GM18909 (cell line): ENCODE data around the gene GPR176.

ENCODE experiments used
- ATAC-seq: cut with Tn5 transposase; IDR thresholded peaks from one replicate; pipeline ENCODE4 v1.9.1; 2021; ENCODE audit warnings: mild to moderate bottlenecking; ENCODE audit not compliant: unreplicated experiment, poor library complexity

Gene GPR176

DNA sequence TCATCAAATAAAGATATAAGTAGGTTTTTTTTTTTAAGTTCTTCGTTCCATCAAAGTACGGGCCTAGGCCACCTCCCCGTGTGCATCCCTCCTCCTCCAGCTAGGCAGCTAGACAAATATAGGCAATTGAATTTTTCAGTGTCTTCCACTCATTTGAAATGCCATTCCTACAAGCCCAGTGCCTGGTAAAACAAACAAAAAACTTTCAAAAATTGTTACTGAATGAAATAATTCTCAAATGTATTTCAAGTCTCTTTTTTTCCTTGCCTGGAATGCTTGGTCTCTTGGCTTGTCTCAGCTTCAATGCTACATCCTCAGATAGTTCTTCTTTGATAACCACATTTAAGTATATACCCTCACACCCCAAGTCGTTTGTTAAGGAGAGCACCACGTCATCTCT, 17.6 kb upstream of the GPR176 start:
- no peak for ATAC-seq

DNA sequence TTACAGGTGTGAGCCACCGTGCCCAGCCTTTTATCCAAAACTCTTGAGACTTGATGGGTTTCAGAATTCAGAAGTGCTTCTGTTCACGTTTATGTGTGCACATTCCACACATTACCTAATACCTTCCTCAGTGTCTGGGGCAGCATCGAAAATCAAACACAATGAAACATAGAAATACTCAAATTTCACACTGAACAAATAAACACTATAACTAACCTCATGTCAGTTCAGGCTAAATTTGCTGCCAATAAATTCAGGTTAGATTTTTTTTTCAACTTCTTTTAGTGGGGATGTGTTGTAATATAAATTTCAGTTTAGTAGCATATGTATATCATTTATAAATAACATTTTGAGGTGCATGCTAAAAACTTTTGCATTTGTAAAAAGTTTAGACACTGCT, 16.6 kb upstream of the GPR176 start:
- no peak for ATAC-seq

DNA sequence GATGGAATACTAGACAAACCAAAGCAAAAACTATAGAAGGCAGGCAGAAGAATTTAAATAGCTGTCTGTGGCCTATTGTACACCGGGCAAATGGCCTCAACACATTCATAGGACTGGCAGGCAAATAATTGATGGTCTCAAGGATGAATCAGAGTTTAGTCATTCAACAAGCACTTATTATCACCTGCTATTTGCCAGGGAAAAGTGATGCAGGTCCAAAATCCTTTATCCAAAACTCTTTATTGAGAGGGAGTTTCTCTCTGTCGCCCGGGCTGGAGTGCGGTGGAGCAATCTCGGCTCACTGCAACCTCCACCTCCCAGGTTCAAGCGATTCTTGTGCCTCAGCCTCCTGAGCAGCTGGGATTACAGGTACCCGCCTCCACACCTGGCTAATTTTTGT, 16.1 kb upstream of the GPR176 start:
- no peak for ATAC-seq

DNA sequence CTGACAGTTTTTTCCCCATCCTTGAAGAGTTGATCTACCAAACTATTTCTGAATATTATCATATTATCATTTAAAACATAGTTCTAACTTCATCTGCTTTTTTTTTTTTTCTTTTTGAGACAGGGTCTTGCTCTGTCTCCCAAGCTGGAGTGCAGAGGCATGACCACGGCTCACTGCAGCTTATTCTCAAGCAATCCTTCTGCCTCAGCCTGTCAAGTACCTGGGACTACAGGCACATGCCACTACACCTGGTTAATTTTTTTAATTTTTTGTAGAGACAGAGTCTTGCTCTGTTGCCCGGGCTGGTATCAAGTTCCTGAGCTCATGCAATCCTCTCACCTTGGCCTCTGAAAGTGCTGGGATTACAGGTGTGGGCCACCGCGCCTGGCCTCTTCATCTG, 15.2 kb upstream of the GPR176 start:
- no peak for ATAC-seq

DNA sequence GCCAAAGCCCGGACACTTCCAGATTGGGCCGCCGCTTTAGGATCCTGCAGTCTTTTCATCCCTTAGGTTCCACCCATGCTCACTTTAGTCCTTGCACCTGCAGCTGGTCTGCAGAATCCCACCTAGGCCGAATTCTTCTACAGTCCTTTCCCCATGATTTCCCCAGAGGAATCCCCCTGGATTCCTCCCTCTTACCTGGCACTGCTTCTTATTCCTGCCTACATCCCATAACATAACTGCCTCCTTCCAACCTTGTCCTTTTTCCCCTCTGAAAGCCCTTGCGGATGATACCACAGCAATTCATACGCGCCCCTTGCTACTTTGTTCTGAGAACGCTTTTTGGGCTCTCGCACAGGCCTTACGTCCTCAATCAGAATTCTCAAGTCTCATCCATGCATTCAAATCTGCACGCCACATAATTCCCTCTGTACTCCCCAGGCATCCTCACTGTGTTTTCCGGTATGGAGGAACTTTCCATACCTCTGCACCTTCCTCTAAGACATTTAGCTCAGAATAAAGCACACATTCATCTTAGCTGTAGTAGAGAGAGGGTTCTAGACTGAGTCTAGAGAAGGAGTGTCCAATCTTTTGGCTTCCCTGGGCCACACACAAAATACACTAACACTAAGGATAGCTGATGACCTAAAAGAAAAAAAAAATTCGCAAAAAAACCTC, 14.5 kb upstream of the GPR176 start:
- peak; percentile 10 for ATAC-seq

DNA sequence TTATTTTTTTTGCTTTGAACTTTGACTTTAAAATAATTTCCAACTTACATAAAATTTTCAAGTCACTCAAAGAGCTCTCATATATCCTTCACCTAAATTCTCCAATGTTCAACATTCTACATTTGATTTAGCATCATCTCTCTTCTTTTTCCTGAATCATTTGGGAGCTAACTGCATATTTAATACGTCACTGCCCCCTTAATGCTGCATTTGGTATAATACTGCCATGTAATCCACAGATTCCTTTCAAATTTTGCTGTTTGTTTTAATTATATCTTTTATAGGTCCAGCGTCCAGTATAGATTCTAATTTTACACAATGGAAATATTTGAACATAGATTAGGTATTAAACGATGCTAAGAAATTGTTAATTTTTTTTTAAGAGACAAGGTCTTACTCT, 11.5 kb upstream of the GPR176 start:
- no peak for ATAC-seq

DNA sequence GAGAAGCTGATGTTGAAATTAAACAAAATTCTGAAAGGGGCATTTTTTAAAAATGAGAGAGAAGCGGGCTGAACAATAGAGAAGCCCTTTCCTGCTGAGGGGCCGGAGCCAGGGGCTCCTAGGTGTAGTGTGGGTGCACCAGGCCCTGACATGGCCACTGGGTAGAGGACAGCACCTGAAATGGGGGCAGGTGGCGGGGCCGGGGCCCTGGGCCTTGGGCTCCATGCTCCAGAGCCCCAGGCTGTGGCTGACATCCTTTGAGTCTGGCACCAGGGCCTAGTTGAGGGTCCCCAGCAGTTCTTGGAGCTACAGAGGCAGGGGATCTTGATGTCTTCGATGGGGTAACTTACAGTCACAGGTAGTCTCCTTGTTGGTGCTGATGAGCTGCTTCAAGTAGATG, 6.5 kb upstream of the GPR176 start:
- ATAC-seq = no peak

DNA sequence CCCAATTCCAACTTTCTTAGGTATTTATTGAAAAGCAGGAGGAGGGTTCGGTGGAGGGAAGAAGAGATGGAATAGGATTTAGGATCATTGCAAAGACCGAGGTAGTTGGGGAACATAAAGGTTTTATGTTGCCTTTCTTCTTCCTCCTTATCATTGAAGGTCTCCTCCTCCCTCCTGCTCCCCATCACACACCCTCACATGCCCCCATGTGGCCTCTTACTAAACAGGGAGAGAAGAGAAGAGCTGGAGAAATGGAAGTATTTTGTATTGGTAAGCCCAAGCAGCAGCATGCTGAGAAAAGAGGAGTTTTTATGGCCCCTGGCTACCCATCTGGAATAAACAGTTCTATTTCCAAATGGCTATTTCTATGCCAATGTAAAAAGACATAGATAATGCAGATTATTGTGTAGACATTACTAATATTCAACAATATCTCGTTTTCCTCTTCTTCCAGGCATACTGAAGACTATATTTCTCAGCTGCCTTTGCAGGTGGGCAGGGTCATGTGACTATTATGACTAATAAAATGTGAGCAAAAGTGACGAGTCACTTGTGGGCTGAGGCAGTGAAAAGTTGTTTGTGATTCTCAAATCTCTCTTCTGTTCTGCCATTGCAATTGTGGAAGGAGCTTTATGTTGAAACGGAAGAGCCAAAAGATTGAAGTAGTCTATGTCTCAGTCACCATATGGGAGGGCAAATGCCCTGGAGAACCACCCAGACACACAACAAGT, 5.2 kb upstream of the GPR176 start:
- ATAC-seq = no peak

DNA sequence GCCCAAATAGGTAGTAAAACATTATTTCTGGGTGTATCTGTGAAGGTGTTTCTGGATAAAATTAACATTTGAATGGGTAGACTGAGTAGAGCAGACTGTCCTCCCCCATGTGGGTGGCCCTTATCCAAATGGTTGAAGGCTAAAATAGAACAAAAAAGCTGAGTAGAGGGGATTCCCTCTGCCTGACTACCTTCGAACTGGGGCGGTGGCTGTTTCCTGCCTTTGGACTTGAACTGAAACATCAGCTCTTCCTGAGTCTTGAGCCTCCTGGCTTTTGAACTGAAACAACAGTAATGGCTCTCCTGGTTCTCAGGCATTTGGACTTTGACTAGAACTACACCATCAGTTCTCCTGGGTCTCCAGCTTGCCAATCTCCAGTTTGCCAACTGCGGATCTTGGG, 4.4 kb upstream of the GPR176 start:
- no peak for ATAC-seq

DNA sequence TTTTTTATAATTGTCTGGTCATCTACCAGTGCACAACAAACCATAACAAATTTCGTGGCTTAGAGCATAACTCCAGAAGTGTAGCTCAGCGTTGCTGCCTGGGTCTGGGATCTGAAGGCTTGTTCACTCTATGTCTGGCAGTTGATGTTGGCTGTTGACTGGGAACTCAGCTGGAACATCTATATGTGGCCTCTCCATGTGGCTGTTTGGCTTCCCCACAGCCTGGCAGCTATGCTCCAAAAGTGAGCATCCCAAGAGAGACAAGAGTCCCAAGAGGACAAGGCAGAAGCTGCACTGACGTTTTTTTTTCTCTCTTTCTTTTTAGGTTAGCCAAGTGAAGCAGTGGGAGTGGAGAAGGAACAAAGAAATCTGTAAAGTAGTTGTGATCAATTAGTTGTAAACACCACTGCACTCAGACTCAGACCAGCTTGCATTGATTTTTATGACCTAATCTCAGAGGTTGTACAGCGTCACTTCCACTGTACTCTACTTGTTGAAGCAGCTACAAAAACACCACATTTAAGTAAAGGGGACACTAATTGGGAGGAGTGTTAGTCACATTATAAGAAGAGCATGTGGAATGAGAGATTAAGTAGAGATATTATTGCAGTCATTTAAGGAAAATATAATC, 2.5 kb upstream of the GPR176 start:
- no peak for ATAC-seq

DNA sequence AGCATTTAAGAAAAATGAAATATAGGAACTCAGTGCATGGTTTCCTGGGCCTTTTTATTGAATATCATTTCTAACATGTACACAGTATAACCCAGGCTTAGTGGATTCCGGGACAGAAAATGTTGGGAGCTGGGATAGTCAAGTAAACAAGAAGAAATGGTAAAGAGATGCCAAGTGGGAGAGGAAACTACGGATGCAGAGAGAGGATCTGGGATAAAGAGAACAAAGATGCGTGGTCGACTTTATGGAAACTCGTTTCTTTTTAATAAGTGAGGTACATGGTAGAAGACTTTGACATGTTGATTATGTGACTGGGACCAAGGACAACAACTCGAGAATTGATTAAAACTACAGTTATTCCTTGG, 1.2 kb upstream of the GPR176 start:
- no peak for ATAC-seq

DNA sequence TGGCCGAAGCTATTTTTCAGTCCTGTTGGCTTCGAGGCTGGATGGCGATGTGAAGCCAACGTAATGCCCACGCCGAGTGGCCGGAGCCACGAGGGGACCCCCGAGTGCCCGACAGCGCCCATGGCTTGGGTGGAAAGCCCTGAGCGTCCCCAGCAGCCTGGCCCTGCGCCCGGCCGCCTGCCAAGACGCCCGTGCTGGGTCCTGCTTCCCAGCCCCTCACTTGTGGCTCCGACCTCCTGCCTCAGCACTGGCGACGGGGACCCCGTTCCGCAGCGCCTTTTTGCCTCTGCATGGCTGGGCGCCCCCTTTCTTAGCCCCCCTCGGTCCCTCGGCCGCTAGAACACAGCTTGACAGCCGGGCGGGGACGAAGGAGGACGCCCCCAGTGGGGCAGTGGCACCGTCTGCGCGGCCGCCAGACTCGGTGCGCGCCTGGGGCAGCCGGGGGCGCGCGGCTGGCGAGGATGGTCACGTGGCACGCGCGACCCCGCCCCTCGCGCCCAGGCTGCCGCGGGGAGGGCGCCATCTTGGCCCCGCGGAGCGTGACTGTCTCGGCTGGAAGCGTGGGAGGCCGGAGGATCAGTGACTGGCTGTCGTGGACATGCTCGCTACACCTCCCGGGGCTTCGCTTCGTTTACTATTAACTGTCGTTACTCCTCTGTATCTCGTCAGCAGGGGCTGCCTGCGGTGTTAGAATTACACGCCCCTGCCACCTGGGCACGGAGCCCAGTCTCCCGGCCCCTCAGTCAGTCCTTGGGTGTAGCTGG, 626 bp upstream of the GPR176 start:
- peak; percentile 85 for ATAC-seq

DNA sequence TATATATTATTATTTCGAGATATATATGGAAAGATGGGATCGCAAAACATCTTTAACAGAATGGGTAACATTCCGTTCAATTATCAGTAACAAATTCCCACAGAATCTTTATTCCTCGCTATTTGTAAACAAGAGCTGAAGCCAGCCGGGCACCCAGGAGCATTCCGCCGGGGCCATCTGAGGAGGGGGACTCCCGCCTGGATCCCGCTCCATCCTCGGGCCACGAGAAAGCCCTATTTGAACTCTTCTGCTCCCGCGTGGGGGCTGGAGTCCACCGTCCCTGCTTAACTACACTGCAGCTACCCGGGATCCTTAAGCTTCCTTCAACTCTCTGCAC, 687 bp downstream of the GPR176 start:
- ATAC-seq = no peak

DNA sequence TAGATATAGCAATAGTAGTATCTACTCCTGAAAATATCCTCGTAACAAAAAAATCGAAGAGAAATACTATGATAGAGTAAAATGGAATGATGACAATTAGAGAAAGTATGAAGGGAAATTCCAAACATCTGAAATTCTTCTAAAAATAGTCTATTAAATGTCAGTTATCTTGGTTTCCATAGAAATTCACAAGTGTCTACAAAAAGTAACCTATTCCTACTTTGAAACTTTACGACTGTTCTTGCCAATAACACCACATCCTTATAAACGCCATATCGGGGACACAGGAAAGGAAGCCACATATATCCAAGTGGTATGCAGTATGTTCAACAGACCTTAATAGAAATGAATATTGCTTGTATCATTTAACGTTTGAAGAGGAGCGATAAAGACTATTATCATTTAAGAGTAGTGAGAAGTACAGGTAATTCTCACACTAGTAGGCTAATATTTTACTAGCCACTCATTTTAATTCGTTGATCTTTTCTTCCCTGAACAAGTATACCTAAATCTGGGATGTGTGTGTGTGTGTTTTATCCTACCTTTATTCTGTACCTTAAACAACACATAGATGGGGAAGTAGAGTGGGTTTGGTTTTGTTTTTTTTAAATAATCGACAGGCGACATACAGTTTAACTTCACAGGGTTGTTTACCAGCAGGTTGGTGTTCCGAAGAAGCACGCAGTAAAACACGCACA, 1.2 kb downstream of the GPR176 start:
- ATAC-seq = no peak

DNA sequence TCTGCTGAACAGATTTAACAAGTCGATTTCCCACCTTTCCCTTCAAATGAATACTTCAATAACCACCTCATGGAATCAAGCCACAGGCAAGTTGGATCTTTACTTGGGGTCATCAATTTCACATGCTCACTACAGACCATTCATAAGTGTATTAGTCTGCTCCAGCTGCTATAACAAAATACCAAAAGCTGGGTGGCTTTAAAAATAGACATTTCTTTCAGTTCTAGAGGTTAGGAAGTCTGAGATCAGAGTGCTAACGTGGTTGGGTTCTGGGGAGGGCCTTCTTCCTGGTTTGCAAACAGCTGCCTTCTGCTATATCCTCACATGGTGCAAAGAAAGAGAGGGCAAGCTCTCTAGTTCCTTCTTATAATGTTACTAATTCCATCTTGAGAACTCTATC, 5.1 kb downstream of the GPR176 start:
- ATAC-seq = no peak

DNA sequence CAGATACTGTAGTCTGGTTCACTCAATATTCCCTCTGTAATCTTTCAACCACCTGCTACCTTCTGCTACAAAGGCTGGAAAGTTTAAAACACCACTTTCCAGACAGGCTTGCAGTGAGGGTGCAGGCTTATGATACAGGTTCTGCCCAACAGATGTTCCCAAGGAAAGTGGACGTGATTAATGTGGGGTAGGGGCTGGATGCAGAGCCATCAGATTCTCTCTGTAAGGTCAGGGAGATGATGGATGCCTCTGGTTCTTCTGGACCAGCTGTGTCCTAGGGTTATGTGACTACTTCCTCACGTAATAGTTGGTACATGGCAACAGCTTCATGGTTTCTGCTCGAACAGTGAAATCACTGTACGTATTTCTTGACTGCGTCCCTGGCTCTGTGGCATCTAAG, 11.1 kb downstream of the GPR176 start:
- no peak for ATAC-seq

DNA sequence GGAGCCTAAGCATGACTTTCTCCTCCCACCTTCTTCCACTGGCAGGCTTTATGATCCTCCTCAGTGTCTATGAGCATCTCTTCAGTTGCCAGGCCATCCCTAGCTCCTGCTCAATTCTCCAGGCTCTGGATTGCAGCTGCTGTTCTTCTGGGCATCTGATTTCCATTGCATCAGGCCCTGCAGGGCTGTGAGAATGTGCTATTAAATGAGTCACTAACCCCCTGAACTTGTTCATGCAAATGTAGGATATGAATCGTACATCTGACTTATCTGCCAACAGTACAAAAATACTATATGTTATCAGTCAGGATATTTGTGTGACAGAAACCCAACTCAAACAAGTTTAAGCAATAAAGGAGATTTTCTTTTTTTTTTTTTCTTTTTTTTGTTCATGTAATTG, 11.9 kb downstream of the GPR176 start:
- ATAC-seq = no peak

DNA sequence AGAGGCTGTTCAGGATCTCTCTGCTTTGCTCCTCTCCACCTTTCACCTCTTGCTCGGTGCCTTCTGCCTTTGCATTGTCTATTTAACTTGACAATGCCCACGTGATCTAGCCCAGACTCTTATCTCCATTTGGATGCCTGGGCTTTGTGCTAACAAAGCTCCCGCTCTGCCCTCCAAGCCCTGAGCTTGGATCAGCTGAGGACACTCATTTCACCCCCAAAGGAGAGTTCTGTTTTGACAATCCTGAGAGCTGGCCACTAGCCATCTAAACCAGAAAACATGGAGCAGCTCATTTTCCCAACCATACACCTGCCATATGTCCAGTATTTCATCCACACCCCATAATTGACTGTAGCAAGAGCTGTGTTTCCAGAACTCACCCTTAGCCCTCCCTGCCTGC, 12.8 kb downstream of the GPR176 start:
- ATAC-seq = no peak

DNA sequence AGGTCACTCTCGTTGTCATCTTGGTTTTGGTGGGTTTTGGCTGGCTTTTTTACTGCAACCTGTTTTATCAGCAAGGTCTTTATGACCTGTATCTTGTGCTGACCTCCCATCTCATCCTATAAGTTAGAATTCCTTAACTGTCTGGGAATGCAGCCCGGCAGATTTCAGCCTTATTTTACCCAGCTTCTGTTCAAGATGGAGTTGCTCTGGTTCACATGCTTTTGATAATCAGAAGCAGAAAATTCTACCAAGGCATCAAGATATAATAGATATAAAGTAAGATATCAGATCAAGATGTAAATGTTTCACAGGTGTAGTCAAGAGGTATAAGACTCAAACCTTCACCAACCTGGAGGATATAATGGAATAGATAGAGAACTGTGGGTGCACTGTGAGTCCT, 16.0 kb downstream of the GPR176 start:
- no peak for ATAC-seq

DNA sequence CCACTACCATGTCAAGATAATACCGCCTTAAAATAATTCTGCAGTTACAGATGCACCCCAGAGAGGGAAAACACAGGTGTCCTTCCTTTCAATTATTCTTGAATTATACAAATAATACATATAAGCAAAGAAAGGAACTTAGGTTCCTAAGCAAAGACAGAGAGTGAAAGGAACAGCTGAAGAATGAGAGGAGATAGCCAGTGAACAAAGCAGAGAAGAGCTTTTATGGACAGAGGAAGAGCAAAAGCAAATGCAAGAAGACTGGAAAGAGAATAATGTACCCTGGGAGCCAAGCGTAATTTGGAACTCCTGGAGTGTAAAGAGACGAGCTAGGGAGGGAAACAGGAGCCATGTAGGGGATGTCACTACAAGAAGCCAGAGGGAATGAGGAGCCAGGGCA, 21.7 kb downstream of the GPR176 start:
- ATAC-seq = no peak

DNA sequence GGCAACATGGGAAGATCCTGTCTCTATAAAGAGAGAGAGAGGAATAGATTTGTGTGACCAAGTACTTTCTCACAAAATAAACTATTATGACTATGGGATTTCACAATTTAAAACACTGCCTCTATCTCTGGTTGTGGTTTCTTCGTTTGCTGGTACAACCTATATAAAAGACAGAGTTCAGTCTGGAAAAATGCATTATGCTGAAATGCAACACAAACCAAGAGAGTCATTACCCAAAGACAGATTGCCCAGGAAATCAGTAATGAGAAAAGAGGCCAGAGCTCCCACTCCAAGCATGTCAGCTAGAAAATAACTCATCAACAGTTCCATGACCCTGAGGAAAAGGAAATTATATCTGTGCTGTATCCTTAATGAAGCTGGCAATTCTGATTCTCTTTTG, 23.2 kb downstream of the GPR176 start:
- ATAC-seq = no peak
